ENCODE data around the gene RYR2. TPM values are rescaled to one million over a fixed set of nuclear protein-coding genes. Genes with fewer than 3 reads are reported as not detected.
"Not testable (repeated sequence)": the region's sequence is repeated elsewhere in the genome, so short reads cannot be mapped to it uniquely, and the experiment has no call there.

The RYR2 gene
- total RNA-seq, 2 experiments from 2014 or later = not detected

- ChIA-PET POLR2A (interaction anchor here (0.7 kb wide), 1 partner anchor 170 kb away, joined by 3 read pairs; no protein-coding TSS in a partner anchor), CTCF (ENCODE audit: unreplicated experiment) (no interaction called here)
- Histone ChIP-seq H3K79me2 (ENCODE audit: insufficient read depth, low read depth, low read length) (no peaks in the 10 kb centered on the region), H3K9me3 (ENCODE audit: low read length) (no peaks in the 10 kb centered on the region), H4K20me1 (ENCODE audit: insufficient read depth, low read length) (no peaks in the 10 kb centered on the region), H2AFZ (ENCODE audit: low read length) (no peak overlapping the region), H3K27ac (ENCODE audit: low read depth, low read length, poor library complexity, severe bottlenecking) (no peak overlapping the region), H3K4me3 (ENCODE audit: low read depth, low read length, poor library complexity, severe bottlenecking) (no peak overlapping the region), H3K4me1 (ENCODE audit: insufficient read depth, low read length, poor library complexity, severe bottlenecking) (no peaks in the 10 kb centered on the region), H3K4me2 (ENCODE audit: low read length) (no peak overlapping the region), H3K36me3 (ENCODE audit: insufficient read depth, low read length) (no peaks in the 10 kb centered on the region), H3K9me2 (ENCODE audit: insufficient read depth, low read length) (no peaks in the 10 kb centered on the region)
- no TSS peak for BruUV-seq (replicated peaks)
- intact Hi-C loops (cut with micrococcal nuclease; ENCODE audit: unreplicated experiment) = no loop called here
- DNase-seq (ENCODE audit: low spot score) = no peak
- no peak for TF ChIP-seq EZH2phosphoT487 (IDR thresholded peaks at IDR 0.05; ENCODE audit: borderline replicate concordance, low read depth, low read length)
- TF ChIP-seq, protein P1, sequence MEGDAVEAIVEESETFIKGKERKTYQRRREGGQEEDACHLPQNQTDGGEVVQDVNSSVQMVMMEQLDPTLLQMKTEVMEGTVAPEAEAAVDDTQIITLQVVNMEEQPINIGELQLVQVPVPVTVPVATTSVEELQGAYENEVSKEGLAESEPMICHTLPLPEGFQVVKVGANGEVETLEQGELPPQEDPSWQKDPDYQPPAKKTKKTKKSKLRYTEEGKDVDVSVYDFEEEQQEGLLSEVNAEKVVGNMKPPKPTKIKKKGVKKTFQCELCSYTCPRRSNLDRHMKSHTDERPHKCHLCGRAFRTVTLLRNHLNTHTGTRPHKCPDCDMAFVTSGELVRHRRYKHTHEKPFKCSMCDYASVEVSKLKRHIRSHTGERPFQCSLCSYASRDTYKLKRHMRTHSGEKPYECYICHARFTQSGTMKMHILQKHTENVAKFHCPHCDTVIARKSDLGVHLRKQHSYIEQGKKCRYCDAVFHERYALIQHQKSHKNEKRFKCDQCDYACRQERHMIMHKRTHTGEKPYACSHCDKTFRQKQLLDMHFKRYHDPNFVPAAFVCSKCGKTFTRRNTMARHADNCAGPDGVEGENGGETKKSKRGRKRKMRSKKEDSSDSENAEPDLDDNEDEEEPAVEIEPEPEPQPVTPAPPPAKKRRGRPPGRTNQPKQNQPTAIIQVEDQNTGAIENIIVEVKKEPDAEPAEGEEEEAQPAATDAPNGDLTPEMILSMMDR (conservative IDR thresholded peaks at IDR 0.05; ENCODE audit: low read length) = no peak
Observed at GRCh38 chr1:237145379-237146135, 103.6 kb downstream of the RYR2 start.

DNA sequence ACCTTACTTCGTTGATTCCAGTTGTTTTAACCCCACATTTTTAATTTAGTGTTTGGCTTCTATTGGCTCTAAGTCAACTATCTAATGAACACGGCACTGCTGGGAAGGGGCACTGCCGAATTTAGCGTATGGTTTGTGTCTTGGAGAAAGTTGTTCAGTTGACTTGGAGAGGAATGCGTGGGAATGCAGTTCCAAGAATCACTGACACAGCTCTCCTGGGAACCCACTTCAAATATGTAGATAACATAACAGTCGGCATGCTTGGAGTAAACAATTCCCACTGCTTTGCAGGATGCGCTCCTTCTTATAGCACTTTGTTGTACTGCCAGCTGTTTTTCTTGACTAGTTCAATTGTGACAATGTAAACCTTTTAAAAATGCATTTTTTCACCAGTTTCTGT is 104.3 kb downstream of the RYR2 start:
- Histone ChIP-seq H3K4me2 (ENCODE audit: low read length) (no peak overlapping the region), H3K9me3 (ENCODE audit: low read length) (no peaks in the 10 kb centered on the region), H3K4me3 (ENCODE audit: low read depth, low read length, poor library complexity, severe bottlenecking) (no peak overlapping the region), H4K20me1 (ENCODE audit: insufficient read depth, low read length) (no peaks in the 10 kb centered on the region), H3K9me2 (ENCODE audit: insufficient read depth, low read length) (no peaks in the 10 kb centered on the region), H2AFZ (ENCODE audit: low read length) (no peak overlapping the region), H3K36me3 (ENCODE audit: insufficient read depth, low read length) (no peaks in the 10 kb centered on the region), H3K27ac (ENCODE audit: low read depth, low read length, poor library complexity, severe bottlenecking) (no peak overlapping the region), H3K4me1 (ENCODE audit: insufficient read depth, low read length, poor library complexity, severe bottlenecking) (no peaks in the 10 kb centered on the region), H3K79me2 (ENCODE audit: insufficient read depth, low read depth, low read length) (no peaks in the 10 kb centered on the region)
- POLR2A ChIA-PET = no interaction called here
- DNase-seq (ENCODE audit: low spot score) = no peak
- intact Hi-C loops (cut with micrococcal nuclease; ENCODE audit: unreplicated experiment) = no loop called here
- CTCF ChIA-PET (ENCODE audit: unreplicated experiment) = no interaction called here
- no TSS peak for BruUV-seq (replicated peaks)
- TF ChIP-seq EZH2phosphoT487 (IDR thresholded peaks at IDR 0.05; ENCODE audit: borderline replicate concordance, low read depth, low read length) = no peak
- TF ChIP-seq, protein P1 (conservative IDR thresholded peaks at IDR 0.05; ENCODE audit: low read length) = no peak

- Histone ChIP-seq H3K27ac (ENCODE audit: low read depth, low read length, poor library complexity, severe bottlenecking) (no peak overlapping the region), H2AFZ (ENCODE audit: low read length) (no peak overlapping the region), H3K9me3 (ENCODE audit: low read length) (no peaks in the 10 kb centered on the region), H3K4me2 (ENCODE audit: low read length) (no peak overlapping the region), H3K4me1 (ENCODE audit: insufficient read depth, low read length, poor library complexity, severe bottlenecking) (no peaks in the 10 kb centered on the region), H3K79me2 (ENCODE audit: insufficient read depth, low read depth, low read length) (no peaks in the 10 kb centered on the region), H3K36me3 (ENCODE audit: insufficient read depth, low read length) (no peaks in the 10 kb centered on the region), H4K20me1 (ENCODE audit: insufficient read depth, low read length) (no peaks in the 10 kb centered on the region), H3K4me3 (ENCODE audit: low read depth, low read length, poor library complexity, severe bottlenecking) (no peak overlapping the region), H3K9me2 (ENCODE audit: insufficient read depth, low read length) (no peaks in the 10 kb centered on the region)
- intact Hi-C loops (cut with micrococcal nuclease; ENCODE audit: unreplicated experiment) = no loop called here
- TF ChIP-seq, protein P1 (conservative IDR thresholded peaks at IDR 0.05; ENCODE audit: low read length) = no peak
- no peak for TF ChIP-seq EZH2phosphoT487 (IDR thresholded peaks at IDR 0.05; ENCODE audit: borderline replicate concordance, low read depth, low read length)
- no peak for DNase-seq (ENCODE audit: low spot score)
- POLR2A ChIA-PET = no interaction called here
- CTCF ChIA-PET (ENCODE audit: unreplicated experiment) = no interaction called here
- BruUV-seq (replicated peaks) = no TSS peak
Observed at GRCh38 chr1:237149857-237150256, 107.9 kb downstream of the RYR2 start.

- H3K79me2 ChIP-seq (ENCODE audit: insufficient read depth, low read depth, low read length); CTCF ChIA-PET (ENCODE audit: unreplicated experiment); H3K4me2 ChIP-seq (ENCODE audit: low read length); H3K27ac ChIP-seq (ENCODE audit: low read depth, low read length, poor library complexity, severe bottlenecking); intact Hi-C loops (cut with micrococcal nuclease; ENCODE audit: unreplicated experiment); BruUV-seq (replicated peaks); H2AFZ ChIP-seq (ENCODE audit: low read length); POLR2A ChIA-PET; H3K4me1 ChIP-seq (ENCODE audit: insufficient read depth, low read length, poor library complexity, severe bottlenecking); H3K9me2 ChIP-seq (ENCODE audit: insufficient read depth, low read length); H3K4me3 ChIP-seq (ENCODE audit: low read depth, low read length, poor library complexity, severe bottlenecking); H3K9me3 ChIP-seq (ENCODE audit: low read length); DNase-seq (ENCODE audit: low spot score); H3K36me3 ChIP-seq (ENCODE audit: insufficient read depth, low read length); H4K20me1 ChIP-seq (ENCODE audit: insufficient read depth, low read length): not testable (repeated sequence)
Observed at GRCh38 chr1:237151979-237152378, 110.0 kb downstream of the RYR2 start.
